GM12875 (cell line): ENCODE data around the gene SAMD4A.
"Not testable (repeated sequence)": the region's sequence is repeated elsewhere in the genome, so short reads cannot be mapped to it uniquely, and the experiment has no call there.

Experiments
- H3K4me3 ChIP-seq: one replicate; pipeline ENCODE4 v1.5.1; 2011; ENCODE audit warnings: low read depth, low read length, control low read depth
- TF ChIP-seq, protein P1 (sequence below): IDR thresholded peaks from 2 replicates; pipeline ENCODE4 v1.5.1; 2011; ENCODE audit warnings: low read depth, mild to moderate bottlenecking, control low read depth, inconsistent platforms, low read length, moderate library complexity, borderline replicate concordance; ENCODE audit not compliant: insufficient read depth

SAMD4A gene

DNA sequence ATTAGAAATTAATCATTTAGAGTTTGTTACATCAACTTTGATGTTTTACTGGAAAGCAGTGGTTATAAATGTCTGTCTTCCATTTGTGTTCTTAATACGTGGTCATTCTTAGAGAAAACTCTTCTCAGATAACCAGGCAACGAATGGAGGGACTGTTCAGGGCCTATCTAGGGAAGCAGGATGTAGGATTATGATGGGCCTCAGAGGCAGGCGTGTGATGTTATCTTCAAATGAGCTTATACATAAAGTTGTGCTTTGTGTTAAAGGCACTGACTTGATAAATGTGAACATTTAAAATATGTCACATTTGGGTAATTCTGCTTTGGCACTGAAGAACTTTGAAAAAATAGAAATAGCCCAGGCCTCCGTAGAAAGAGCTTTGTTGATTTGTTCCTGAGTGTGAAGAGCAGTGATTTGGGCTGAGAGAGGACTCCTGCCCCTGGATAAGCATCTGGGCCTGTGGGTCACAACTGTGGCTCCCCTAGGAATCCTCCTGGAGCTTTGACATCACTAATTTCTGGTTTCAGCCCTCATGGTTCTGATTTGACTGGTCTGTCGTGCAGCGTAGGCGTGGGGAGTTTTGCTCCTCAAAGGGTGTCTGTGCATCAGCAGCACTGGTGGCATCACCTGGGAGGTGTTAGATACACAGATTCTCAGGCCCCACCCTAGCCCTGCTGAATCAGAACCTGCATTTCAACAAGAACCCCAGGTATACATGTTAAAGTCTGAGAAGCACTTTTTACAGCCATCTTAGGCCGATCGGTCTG lies 55.4 kb downstream of the SAMD4A start:
- H3K4me3 ChIP-seq: no peak overlapping the region
- TF ChIP-seq, protein P1, sequence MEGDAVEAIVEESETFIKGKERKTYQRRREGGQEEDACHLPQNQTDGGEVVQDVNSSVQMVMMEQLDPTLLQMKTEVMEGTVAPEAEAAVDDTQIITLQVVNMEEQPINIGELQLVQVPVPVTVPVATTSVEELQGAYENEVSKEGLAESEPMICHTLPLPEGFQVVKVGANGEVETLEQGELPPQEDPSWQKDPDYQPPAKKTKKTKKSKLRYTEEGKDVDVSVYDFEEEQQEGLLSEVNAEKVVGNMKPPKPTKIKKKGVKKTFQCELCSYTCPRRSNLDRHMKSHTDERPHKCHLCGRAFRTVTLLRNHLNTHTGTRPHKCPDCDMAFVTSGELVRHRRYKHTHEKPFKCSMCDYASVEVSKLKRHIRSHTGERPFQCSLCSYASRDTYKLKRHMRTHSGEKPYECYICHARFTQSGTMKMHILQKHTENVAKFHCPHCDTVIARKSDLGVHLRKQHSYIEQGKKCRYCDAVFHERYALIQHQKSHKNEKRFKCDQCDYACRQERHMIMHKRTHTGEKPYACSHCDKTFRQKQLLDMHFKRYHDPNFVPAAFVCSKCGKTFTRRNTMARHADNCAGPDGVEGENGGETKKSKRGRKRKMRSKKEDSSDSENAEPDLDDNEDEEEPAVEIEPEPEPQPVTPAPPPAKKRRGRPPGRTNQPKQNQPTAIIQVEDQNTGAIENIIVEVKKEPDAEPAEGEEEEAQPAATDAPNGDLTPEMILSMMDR: no peak

DNA sequence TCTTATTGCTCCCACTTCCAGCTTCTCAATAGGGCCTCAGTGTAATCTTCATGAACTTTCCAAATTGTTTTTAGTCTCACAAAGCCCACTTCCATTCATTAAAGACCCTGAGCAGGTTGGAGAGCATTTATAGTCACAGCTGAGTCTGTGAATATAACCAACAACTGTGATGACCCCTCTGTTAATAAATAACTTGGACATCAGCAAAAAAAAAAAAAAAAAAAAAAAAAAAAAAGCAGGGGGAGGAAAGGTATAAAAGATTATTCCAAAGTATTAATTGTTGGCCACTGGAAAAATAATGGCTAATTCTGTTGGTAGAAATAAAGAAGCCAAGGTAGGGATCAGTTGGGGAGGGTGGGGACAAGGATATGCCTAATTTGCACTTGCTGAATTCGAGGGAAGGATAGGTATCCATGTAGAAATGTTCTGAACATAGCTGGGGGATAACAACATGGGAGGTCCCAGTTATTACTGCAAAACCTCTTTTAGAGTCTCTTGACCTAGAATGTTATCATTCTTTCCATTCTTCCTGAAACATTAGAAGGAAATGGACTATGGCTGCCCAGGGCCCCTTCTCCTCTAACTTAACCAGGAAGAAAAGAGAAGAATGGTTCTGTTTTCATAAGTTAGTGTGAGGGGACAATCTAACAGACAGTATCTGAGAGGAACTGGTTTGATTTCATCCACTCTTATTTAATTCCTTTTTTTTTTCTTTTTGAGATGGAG lies 56.5 kb downstream of the SAMD4A start:
- TF ChIP-seq, protein P1: no peak
- H3K4me3 ChIP-seq: no peak overlapping the region

DNA sequence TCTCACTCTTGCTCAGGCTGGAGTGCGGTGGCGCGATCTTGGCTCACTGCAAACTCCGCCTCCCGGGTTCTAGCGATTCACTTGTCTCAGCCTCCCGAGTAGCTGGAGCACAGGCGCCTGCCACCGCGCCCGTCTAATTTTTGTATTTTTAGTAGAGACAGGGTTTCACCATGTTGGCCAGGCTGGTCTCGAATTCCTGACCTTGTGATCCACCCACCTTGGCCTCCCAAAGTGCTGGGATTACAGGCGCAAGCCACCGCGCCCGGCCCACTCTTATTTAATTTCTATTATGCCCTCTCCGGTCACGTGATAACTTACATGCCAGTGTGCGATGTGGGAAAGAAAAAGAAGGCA lies 57.1 kb downstream of the SAMD4A start:
- not testable (repeated sequence) for H3K4me3 ChIP-seq

DNA sequence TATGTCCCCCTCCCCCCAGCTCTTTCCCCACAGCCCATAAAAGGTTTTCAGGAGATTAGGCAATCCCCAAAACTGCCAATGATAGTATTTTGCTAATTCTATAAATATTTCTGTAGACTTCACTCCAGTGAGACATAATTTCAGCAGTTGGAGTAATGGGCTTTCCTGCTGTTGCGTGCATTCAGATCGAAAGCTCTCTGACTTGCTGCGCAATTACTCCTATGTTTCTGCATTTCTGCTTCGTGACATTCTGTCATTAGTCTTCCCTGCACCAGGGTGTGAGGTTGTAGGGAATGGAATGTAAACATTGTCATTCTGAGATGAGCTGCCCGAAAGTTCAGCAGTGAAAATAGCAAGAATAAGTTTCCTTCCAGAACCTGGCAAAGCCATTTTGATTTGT lies 58.2 kb downstream of the SAMD4A start:
- TF ChIP-seq, protein P1: no peak
- H3K4me3 ChIP-seq: no peak overlapping the region

DNA sequence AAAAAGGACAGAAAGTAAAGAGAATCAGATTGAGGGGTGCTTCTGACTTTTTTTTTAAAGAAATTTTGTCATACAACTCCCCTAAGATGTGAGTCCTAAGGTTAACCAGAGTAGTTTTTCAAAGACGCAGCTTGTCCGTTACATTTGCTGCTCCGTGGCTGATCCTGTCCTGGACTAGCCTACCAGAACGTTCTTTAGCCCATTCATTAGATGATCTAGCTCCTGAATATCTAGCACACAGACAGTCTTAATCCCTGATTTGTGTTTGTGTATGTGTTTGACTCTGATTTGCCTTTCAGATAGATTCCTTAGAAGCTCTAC lies 60.3 kb downstream of the SAMD4A start:
- TF ChIP-seq, protein P1: no peak
- H3K4me3 ChIP-seq: no peak overlapping the region

DNA sequence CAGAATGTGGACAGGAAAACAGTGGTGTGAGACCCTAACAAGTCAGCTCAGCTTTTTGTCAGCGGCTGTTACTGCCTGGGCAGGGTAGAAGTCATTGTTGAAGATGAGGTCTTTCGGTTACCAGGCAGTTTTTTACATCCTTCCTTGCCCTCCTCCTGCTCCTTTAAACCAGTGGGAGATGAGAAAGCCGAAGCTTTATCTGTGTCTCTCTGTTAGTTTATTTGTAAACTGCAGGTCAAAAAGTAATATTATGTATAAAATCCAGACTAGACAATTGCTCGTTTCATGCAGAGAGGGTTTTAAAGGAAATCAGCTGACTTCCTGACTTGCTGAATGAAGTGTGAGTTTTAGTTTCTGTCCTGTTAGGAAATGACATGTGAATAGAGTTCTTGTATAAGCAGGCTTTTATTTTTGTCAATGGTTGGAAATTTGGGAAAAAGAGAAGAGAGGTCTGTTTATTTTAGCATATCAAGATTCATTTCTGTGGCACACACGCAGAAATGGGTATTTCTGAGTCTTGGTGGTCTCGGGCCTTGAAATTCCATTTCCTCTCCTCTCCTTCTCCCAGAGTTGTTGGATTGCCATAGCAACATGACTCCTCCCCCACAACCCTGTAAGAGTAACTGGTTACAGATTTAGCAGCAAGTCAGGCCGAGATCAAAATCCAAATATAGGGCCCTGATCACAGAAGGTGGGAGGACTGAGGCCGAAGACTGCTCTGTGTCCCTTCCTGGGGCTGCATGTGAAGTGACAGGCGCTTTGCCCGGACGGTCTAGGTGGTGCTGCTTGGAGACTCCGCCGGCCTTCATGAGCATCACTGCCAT lies 60.8 kb downstream of the SAMD4A start:
- TF ChIP-seq, protein P1: no peak
- H3K4me3 ChIP-seq: no peak overlapping the region

DNA sequence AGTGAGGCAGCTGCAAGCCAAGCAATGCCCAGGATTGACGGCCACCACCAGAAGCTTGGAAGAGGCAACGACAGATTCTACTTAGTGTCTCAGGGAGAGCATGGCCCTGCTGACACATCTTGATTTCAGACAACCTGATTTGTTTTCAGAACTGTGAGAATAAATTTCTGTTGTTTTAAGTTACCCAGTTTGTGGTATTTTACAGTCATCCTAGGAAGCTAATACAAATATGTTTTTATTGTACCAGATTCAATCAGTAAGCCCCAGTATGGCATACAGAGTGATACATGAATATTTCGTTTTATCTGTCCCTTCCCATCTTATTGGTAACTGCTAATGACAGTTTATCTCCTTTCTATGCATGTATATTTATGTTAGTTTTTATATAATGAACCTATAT lies 62.3 kb downstream of the SAMD4A start:
- TF ChIP-seq, protein P1: no peak
- no peak overlapping the region for H3K4me3 ChIP-seq
